ENCODE results near the gene IGSF23.
"Not testable (repeated sequence)": the region's sequence is repeated elsewhere in the genome, so short reads cannot be mapped to it uniquely, and the experiment has no call there.

Gene IGSF23

GRCh38 chr19:44587963-44588770 is 25.2 kb upstream of the IGSF23 start:
- no peak for DNase-seq (ENCODE audit: low read depth in 2 of 2)

DNA sequence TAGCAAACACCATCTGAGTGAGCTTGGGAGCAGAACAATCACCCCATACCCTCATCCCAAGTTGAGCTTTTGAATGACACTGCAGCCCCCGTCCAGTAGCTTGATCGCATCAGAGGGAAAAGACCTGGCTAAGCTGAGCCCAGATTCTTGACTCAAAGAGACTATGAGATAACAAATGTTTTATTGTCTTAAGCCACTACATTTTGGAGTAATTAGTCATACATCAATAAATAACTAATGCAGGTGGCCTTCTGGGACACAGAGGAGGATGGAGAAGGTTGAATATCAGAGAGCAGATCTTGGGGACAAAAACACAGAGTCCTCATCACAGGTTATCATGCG is 24.6 kb upstream of the IGSF23 start:
- no peak for DNase-seq (ENCODE audit: low read depth in 2 of 2)

- DNase-seq (ENCODE audit: low read depth in 2 of 2): no peak
Observed at GRCh38 chr19:44590245-44591059, 22.9 kb upstream of the IGSF23 start.

DNA sequence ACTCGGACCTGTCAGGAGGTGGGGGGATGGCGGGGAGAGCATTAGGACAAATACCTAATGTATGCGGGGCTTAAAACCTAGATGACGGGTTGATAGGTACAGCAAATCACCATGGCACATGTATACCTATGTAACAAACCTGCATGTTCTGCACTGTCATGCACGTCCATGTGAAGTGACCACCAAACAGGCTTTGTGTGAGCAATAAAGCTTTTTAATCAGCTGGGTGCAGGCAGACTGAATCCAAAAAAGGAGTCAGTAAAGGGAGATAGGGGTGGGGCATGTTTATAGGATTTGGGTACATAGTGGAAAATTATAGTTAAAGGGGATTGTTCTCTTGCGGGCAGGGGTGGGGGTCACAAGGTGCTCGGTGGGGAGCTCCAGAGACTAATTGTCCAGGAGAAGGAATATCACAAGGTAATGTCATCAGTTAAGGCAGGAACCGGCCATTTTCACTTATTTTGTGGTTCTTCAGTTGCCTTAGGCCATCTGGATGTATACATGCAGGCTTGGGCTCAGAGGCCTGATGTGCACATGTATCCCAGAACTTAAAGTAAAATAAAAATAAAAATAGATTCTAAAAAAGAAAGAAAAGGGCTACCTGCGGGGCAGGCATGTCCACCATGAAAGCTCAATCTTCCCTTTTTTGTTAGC is 21.9 kb upstream of the IGSF23 start:
- DNase-seq (ENCODE audit: low read depth in 2 of 2): not testable (repeated sequence)

DNA sequence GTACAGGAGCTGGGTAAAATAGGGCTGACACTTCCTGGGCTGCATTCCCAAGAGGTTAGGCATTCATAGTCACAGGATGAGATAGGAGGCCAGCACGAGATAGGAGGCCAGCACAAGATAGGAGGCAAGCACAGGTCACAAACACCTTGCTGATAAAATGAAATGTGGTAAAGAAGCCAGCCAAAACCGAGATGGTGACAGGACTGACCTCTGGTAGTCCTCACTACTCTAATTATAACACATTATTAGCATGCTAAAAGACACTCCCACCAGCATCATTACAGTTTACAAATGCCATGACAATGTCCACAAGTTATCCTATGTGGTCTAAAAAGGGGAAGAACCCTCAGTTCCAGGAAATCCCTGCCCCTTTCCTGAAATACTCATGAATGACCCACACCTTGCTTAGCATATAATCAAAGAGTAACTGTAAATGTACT is 20.9 kb upstream of the IGSF23 start:
- DNase-seq (ENCODE audit: low read depth in 2 of 2): no peak

DNA sequence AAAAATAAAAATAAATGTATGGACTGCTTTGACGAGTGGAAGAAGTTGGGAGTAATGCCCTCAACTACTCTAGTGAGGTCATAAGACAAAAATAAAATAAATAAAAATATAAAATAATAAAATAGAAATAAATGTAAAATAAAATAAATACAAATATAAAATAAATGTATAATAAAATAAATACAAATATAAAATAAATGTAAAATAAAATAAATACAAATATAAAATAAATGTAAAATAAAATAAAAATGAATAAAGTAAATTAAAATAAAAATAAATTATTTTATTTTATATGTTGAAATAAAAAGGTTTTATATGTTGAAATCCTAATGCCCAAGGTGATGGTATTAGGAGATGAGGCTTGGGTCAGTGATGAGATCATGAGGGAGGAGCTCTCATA is 20.1 kb upstream of the IGSF23 start:
- no peak for DNase-seq (ENCODE audit: low read depth in 2 of 2)

DNA sequence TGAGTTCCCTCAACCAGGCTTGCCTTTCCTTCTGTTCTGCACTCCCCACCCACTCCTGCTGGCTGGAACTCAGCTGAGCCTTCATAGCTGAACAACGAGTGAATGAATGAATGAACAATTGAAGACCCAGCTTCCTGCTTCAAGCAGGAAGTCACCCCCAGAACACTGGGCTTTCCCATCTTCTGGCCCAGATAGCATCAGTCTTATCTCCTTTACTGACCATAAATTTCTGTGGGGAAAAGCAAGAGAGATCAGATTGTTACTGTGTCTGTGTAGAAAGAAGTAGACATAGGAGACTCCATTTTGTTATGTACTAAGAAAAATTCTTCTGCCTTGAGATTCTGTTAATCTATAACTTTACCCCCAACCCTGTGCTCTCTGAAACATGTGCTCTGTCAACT is 19.5 kb upstream of the IGSF23 start:
- DNase-seq (ENCODE audit: low read depth in 2 of 2): not testable (repeated sequence)

GRCh38 chr19:44596428-44597130 is 16.8 kb upstream of the IGSF23 start:
- no peak for DNase-seq (ENCODE audit: low read depth in 2 of 2)

GRCh38 chr19:44597131-44597491 is 16.3 kb upstream of the IGSF23 start:
- DNase-seq (ENCODE audit: low read depth in 2 of 2): no peak

DNA sequence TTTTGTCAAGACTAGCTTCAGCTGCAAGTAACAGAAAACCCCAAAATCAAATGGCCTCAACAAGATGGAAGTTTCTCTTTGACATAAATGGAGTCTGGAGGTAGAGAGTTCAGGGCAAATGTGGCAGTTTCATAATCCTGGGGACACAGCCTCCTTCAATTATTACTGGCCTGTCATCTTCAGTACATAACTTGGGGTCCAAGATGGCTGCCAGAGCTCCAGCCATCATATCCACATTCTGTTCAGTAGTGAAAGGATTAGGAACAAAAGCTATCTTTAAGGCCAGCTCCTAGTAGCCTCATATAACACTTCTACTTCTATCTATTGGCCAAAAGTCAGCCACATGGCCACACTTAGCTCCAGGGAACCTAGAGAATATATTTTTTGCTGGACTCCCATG is 15.0 kb upstream of the IGSF23 start:
- DNase-seq (ENCODE audit: low read depth in 2 of 2): no peak

- no peak for DNase-seq (ENCODE audit: low read depth in 2 of 2)
Observed at GRCh38 chr19:44598880-44599279, 14.5 kb upstream of the IGSF23 start.

DNA sequence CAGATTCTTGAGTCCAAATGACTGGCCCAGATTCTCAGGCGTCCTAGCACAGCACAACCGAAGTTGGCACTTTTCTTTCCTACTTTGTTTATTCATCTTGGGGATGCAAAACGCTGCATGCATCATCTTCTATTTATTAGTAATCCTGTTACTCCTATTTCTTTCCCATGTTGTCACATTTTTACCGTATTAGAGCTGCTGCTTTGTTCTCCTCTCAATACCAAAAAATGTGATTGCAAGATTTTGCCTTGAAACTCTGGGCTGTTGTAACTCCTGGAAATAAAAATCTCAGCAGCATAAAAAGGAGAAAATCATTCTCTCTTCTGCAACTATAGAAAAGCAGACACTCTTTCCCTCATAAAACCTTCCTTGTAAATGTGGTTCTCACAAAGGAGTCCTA is 12.9 kb upstream of the IGSF23 start:
- no peak for DNase-seq (ENCODE audit: low read depth in 2 of 2)

DNA sequence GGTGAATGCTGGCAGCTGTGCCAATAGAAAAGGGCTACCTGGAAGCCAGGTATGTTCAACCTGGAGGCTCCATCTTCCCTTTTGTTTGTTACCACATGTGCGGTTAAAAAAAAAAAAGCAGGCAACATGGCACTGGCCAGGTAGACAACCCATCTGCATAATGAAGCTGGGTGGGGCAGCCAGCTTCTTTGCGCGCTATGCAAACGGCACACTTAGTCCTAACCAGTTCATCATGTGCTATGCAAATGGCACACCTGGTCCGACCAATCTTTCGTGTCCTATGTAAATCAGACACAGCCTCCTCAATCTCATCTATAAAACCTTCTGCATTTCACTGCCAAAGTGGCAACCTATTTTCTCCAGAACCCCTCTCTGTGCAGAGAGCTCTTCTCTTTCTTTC is 11.3 kb upstream of the IGSF23 start:
- DNase-seq (ENCODE audit: low read depth in 2 of 2): no peak

DNA sequence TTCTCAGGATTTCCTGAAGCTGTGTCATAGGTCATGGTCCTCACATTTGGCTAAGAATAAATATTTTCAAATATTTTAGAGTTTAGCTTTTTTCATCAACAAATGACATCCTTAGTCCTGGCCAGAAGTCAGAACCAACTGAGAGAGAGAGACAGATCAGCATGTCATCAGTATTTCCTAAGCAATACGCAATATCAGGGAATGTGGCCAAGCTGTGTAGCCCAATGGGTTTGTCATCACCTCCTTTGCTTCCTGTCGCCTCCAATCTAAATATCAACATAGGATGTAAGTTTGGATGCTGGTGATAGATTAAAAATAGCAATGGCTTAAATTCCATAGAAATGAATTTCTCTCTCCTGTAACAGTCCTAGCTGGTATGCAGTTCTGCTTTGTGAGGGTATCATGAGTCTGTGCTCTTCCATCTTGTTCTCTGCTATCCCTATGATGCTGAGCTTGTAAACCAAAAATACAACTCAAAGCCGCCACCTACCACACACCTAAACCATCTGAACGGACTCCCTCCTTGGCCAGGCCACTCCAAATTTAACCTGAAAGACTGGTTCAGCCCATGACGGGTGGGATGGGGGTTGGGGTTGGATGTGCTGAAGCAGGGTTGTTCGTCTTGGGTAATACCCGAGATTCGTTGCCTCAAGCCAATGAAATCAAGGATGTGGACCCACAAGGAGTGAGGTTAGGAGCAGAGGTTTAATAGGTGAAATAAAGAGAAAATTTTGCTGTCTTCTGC is 10.0 kb upstream of the IGSF23 start:
- DNase-seq (ENCODE audit: low read depth in 2 of 2): no peak

DNA sequence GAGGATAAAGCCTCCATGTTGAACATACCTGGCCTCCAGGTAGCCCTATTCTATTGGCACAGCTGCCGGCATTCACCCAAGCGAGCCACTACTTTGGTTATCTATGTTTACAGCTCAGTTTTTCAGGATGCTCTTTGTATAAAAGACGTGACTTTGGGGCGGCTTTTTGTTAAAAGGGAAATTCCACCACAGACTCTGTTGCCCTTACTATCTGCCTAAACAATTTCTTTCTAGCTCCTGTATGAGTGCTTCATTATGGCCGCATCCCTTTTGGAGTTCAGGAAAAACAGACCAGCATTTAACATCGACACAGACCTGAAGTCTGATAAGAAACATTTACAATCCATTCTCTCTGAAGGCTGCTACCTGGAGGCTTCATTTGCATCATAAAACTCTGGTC is 9.1 kb upstream of the IGSF23 start:
- no peak for DNase-seq (ENCODE audit: low read depth in 2 of 2)

DNA sequence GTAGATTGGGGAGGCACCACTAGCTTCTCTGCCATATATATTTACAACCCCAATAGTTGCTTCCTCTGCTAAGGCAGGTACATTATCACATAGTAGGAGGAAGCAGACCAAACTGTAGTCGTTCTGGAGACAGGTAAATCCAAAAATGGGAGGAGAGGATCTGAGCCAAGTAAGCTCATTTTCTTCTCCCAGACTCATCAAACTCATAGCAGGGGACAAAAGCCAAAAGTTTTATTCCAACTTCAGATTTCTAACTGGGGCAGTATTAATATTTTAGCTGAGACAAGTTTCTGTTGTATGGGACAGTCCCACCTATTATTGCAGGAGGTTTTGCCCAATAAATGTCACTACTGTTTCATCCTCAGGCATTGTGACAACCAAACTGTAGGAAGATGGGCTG is 7.8 kb upstream of the IGSF23 start:
- no peak for DNase-seq (ENCODE audit: low read depth in 2 of 2)

- no peak for DNase-seq (ENCODE audit: low read depth in 2 of 2)
Observed at GRCh38 chr19:44607049-44607448, 6.3 kb upstream of the IGSF23 start.

GRCh38 chr19:44607917-44608316 is 5.4 kb upstream of the IGSF23 start:
- DNase-seq (ENCODE audit: low read depth in 2 of 2): no peak

DNA sequence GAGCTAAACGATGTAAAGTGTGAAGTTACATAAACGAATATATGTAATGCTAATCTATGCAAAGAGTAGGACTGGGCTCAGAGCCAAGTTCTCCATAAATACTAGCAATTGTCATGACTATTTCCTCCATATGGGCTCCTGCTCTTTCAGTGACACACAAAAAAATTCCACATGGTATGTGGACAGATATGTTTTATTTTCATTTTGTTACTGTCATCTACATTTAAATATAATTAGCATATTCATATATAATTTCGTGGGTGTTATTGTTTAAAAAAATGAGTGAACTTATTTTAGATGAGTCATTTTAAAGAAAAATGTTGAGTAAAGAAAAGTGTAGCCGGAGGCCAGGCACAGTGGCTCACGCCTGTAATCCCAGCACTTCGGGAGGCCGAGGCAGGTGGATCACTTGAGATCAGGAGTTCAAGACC is 5.0 kb upstream of the IGSF23 start:
- no peak for DNase-seq (ENCODE audit: low read depth in 2 of 2)

DNA sequence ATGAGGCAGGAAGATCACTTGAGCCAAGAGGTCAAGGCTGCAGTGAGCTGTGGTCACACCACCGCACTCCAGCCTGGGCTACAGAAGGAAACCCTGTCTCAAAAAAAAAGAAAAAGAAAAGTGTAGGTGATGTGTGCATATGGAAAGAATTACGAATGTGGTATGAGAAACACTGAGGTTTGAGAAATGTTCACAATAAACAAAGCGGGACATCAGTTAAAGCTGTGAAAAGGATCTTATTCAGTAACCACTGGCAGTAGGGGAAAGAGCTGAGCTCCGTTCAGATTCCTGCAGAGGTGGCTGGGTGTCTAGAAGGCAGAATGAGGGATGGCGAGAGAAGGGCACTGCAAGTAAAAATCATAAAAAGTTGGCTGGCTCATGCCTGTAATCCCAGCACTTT is 4.1 kb upstream of the IGSF23 start:
- DNase-seq (ENCODE audit: low read depth in 2 of 2): no peak

DNA sequence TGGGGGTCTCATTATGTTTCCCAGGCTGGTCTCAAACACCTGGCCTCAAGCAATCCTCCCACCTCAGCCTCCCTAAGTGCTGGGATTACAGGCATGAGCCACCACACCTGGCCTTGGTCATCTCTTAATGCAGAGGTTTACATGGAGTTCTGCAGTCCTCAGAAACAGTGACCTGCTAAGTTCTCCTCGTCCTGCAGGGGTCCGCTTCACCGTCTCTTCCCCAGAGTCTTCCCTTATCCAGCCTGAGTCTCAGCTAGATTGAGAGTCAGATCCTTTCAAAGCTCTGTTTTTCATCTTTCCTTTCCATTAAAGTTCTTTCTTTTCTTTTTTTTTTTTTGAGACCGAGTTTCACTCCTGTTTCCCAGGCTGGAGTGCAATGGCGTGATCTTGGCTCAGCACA is 2.9 kb upstream of the IGSF23 start:
- not testable (repeated sequence) for DNase-seq (ENCODE audit: low read depth in 2 of 2)
